GM21825 (cell line): ENCODE measurements around the gene SMTNL1.
"Not testable (repeated sequence)": the region's sequence is repeated elsewhere in the genome, so short reads cannot be mapped to it uniquely, and the experiment has no call there.

Source experiments
- ATAC-seq: cut with Tn5 transposase; IDR thresholded peaks from one replicate; pipeline ENCODE4 v1.9.1; 2021; ENCODE audit warnings: mild to moderate bottlenecking, moderate library complexity; ENCODE audit not compliant: unreplicated experiment

SMTNL1 gene

DNA sequence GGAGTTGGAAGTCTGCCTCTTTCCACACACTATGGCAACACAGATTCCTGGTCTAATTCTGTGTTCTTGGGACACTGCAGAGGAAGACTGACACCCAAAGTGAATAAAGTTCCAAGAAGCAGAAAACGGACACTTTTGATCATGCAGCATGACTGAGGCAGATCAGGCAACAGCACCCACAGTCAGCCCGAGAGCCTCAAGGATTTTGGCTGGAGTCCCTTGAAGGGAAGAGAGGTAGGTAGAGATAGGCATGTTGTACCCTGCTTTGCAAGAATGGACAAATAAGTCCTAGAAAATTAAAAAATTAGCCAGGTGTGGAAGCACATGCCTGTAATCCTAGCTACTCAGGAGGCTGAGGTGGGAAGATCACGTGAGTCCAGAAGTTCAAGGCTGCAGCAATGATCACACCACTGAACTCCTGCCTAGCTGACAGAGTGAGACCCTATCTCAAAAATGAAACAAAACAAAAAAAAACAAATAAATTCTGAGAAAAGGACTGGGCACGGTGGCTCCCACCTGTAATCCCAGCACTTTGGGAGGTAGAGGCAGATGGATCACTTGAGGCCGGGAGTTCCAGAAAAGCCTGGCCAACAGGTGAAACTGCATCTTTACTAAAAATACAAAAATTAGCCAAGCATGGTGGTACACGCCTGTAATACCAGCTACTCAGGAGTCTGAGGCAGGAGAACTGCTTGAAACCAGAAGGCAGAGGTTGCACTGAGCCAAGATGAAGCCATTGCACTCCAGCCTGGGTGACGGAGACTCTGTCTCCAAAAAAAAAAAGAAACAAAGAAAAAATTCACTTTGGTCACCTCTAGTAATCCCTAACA lies 28.8 kb upstream of the SMTNL1 start:
- no peak for ATAC-seq

DNA sequence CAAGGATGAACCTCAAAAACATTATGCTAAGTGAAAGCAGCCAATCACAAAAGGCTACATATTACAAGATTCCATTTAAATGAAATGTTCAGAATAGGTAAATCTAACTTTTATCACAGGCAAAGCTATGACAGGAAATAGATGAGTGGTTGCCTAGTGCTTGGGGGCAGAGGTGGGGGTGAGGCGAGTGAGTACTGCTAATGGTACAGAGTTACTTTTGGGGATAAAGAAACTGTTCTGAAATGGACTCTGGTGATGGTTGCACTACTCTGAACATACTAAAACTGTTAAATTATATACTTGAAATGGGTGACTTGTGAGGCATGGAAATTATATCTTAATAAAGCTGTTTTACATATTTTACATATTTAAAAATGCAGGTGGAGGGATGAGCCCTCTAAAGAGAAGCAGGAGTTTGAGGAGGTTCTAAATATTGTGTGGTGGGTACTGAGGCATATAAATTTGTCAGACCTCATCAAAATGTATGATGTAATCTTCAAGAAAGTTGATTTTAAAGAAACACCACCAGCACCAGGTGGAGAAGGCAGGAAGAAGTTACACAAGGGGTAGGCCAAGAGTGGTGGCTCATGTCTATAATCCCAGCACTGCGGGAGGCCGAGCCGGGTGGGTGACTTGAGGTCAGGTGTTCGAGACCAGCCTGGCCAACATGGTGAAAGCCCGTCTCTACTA lies 25.5 kb upstream of the SMTNL1 start:
- ATAC-seq: no peak

DNA sequence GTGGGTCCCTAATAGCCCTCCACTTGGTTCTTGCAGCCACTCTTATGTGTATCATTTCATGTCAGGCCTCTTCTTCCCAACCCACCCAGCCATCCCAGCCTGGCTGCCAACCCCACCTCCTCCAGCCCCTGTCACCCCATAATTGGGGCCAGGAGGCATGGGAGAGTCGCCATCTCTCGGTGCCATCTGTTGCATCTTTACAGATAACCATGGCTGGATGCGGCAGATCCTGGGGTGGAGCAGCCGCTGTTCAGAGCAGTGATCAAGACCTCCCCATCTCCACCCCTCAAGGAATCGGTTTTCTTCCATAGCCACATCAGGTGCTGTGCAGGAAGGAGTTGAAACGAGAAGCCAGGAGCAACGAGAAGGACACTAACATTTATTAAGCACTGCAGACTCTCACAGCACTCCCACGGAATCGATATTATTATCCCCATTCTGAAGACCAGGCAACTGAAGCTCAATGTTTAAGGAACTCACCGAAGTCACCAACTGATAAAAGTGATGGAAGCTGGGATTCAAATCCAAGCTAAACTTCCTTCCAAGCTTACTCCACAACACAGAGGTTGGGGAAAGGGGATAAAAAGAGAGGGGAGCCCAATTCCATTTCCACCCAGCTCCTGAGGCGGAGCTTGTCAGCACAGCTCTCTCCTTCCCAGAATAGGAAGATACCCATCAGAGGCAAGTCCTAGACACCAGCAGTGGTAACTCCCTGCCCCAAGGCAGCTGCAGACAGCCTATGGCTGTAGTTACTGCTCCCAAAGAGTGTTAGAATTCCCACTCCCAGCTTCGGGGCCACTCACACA lies 24.5 kb upstream of the SMTNL1 start:
- ATAC-seq: no peak

DNA sequence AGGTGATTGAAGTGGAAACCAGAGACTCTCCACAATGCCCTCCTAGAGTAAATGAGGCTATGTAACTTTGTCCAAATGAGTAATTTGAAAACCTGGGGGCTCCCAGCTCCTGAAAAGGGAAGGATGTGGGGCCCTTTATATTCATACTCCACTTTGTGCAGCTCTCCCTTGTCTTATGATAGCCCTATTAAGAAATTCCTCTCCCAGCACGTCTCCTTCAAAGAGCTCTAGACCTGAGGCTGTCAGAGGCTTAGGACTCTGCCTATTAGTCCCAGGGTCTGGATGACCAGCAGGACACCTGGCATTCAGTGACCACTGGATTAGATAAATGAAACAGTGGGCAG lies 24.0 kb upstream of the SMTNL1 start:
- ATAC-seq: no peak

DNA sequence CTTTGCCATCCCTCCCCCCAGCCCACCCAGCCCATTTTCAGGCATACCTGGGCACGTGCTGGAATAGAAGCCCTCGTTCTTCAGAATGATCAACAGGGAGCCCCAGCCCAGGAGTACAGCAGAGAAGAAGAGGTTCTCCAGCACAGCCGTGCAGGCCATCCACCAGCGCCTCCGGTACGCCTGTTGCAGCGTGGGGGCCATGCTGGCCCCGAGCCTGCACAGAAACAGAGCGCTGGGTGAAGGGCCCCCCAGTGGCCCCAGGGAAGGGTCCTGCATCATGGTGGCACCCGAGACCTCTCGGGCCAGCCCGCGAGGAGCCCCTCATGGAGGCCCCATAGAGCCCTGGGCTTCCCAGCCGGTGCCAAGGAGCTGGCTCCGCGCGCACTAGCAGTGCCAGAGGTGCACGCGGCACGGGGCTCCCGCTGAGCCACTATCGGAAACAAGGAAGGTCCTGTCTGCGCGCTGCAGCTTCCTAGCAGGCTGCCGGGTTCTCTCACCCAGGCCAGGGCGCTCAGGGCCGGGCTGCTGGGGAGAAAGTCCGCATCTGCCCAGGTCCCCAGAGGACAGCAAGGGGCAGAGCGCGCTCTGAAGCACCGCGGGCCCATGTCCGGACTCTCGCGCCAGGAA lies 23.4 kb upstream of the SMTNL1 start:
- peak; percentile 35 for ATAC-seq

DNA sequence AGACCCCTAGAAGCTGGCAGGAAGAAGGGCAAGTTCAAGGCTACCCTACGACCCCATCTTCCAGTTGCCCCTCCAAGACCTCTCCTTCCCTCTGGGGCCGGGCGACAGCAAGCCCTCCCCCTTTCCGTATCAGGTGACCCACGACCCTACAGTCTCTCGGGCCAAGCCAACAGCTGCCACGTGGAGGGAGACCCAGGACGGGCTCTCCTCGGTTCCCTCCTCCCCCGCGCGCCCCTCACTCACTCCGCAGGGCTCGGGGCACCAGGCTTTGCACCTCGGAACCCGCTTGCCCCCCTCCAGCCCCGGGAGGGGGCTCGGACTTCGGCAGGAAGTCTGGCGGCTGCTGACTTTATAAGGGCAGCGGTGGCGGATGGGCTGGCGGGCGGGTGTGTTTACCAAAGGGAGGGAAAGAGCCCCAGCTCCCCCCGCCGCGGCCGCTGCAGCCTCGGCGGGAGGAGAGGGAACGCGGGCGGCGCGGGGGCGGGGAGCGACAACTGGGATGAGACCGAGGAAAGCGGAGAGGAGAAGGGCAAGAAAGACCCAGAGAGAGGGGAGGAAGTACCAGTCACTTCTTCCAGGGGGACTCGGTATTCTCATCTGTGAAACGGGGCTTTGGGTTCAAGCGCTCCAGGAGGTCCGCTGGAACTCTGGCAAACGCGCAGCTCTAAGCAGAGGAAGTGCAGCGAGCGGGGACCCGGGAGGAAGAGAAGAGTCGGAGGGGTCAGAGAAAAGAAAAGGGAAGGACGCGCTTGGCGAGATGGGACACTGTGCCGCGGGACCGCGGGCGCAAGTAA lies 22.7 kb upstream of the SMTNL1 start:
- peak; percentile 46 for ATAC-seq

DNA sequence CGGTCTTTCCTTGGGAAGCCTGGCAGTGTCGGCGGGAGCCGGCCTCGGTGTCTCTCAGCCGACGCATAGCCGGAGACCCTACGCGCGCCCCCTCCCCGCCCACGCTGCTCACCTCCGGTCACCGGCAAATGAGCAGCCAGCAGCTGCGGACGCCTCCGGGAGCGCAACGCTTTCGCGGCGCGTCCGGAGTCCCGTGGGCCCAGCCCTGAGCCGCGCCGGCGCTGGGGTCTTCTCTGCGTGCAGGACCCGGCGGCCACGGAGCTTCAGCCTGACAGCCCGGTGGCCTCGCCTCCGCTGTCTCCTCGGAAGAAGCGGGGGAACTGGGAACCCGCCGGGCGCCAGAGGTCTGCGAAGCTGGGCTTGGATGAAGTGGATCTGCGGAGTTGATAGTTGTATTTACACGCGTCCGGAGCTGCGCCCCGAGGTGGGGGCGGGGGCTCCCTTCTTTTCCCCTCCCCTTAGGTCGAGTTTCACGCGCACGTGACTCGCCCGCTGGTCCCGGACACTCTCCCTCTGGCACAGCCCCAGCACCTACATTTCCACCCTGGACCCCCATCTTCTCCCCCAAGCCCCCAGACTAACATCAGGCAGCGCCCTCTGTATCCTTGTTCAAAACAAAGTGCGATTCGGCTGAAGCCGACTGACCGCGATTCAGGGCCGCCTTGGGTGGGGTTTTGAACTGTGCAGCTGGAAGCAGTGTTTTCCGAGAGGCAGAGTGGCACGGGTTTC lies 21.9 kb upstream of the SMTNL1 start, which contains the start of gene SLC43A1:
Gene SLC43A1, minus strand, starts transcription at position 371 of the 729 bp plus-strand sequence. CDS start 1,591 bp downstream, outside the sequence.
- ATAC-seq: peak; percentile 51

DNA sequence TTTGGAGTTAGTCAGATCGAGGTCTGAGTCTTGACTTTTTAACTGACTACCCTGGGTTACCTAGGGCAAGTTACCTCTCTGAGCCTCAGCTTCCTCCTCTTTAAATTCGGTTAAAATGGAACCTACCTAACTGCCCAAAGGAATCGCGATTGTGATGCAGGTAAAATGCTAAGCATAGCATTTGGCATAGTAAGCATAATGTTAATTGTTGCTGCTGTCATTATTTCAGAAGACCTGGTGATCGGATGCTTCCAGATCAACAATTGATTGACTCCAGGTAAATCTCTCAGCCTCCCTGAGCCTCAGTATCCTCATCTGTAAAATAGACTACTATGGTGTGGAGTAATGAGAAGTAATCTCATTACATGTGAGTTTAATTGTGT lies 21.3 kb upstream of the SMTNL1 start:
- ATAC-seq: no peak

DNA sequence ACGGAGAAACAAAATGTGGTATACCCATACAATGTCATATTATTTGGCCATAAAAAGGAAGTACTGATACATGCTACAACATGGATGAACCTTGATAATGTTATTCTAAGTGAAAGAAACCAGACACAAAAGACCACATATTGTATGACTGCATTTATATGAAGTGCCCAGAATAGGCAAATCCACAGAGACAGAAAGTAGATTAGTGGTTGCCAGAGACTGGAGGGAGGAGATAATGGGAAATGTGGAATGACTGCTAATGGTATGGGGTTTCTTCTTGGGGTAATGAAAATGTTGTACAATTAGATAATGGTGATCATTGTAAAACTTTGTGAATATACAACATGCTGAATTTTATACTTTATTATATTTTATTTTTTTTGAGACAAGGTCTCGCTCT lies 16.3 kb upstream of the SMTNL1 start:
- ATAC-seq: no peak

DNA sequence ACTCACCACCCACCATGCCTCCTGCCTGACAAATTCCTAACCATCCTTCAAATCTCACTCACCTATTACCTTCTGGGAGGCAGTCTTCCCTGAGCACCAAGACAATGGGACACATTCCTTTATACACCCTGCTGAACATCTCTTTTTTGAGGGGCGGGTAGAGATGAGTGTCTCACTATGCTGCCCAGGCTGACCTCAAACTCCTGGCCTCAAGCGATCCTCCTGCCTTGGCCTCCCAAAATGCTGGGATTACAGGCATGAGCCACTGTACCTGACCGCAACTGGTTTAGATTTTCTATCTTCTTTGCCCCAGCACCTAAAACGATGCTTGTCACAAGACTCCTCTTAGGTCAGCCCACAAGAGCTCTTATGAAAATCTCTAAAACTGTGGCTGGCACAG lies 14.0 kb upstream of the SMTNL1 start:
- ATAC-seq: no peak

DNA sequence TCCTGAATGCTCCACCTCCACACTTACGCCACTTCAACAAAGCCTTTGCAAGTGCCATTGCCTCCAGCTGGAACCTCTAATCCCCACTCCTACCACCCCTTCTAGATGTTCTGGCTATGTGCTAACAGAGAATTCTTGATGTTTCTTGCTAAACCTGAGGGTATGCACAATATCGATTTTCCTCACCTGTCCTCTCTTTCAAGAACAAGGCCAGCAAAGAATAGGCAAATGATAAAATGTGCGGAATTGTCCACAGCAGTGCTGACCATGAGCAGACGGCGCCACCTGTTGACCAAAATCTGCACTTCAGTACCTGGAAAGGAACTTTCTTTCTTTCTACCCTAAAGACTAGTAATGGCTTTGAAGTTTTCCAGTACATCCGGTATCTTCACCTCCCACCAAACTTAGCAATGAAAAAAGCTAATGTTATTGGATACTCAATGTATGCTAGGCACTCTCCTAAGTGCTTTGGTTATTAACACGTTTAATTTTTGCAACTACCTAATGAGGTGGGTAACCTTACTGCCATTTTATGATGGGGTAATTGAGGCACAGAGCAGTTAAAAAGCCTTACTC lies 10.3 kb upstream of the SMTNL1 start:
- no peak for ATAC-seq

DNA sequence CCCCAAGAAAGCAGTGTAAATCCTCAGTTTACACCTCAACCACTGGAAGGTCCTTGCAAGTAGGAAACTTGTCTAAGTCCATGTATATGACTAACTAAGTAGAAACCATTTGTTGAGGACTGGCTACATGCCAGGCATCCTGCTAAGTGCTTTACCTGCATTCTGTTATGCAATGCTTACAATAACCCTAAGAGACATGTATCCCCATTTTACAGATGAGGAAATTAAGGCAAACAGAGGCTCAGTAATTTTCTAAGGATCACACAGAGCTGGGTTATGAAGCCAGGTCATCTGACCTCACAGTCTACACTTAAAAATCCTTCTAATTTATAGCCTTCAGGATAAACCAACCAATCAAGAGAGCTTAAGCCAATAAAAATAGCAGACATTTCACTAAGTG lies 8.4 kb upstream of the SMTNL1 start:
- no peak for ATAC-seq

DNA sequence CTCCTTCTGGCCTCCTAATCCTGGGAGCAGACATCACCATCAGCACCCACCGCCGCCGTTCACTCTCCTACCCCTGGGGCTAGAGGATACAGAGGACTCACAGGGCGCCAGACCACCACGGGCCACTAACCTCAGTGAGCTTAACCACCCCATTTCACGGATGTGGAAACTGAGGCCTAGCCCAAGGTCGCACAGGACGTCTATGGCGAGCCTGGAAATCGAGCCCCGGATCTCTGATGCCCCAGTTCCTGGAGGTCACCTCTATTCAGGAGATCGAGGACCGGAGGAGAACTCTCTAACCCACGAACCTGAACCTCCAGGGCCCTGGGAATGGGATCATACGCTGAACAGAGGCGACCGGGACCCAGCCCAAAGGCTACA lies 7.2 kb upstream of the SMTNL1 start:
- no peak for ATAC-seq

DNA sequence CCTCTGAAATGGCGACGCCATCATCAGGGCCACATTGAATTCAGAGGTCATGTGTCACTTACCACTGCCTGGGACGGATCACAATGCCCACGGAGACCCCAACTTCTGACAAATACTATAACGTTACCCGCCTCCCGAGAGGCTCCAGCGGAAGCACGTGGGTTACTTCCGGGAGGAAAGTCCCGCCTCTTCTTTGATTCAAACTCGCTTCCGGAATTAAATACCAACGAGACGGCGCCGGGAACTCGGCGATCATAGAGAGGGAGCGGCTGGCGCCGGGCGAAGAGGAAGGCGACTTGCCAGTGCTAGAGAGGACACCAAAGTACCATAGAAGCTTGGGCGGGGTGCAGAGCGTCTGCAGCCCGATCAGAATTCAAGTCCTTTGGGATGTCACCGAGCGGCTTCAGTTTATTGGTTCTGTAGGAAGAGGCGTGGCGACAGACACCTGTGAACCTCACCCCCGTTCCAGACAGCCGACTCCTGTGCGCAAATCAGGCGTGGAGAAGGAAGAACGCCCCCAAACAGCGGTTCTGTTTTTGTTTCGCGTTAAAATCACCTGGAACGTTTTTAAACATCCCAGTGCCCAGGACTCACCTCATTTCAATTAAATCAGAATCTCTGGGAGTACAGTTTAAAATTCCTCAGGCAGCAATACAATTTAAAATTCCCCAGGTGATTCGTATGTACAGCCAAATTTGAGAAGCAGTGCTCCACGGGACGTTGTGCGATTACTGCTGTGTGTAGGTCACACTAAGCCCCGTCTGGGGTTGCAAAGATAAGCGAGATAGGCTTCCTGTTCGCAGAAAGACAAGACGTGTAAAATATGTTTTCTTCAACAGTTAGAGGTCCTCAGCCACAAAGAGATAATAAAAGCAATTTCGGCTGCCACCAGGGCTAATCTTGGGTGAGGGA lies 6.5 kb upstream of the SMTNL1 start, which contains the start of gene TIMM10:
Gene TIMM10, minus strand, starts transcription at position 159 of the 912 bp plus-strand sequence. CDS start 565 bp downstream, outside the sequence.
- ATAC-seq: peak; percentile 96

DNA sequence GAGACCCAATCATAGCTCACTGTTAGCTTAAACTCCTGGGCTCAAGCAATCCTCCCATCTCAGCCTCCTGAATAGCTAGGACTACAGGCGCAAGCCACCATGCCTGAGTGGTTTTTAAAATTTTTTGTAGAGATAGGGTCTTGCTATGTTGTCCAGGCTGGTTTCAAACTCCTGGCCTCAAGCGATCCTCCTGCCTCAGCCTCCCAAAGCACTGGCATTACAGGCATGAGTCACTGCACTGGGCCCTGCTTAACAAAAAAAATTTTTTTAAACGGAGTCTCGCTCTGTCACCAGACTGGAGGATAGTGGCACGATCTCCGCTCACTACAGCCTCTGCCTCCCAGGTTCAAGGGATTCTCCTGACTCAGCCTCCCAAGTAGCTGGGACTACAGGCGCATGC lies 2.9 kb upstream of the SMTNL1 start:
- ATAC-seq: not testable (repeated sequence)

DNA sequence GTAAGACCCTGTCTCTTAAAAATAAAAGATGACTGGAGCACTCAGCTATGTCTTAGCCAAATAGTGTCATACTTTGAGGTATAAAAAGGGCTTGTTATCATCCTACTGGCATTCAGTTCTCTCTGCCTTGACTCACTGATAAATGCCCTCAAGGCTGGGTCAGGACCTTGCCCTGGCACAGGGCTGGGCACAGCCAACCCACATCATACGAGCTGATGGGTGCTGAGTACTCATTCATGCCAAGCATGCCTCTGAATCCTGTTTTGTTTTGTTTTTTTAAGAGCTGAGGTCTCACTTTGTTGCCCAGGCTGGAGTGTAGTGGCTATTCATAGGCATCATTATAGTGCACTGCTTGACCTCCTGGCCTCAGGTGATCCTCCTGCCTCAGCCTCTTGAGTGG lies 1.9 kb downstream of the SMTNL1 start:
- ATAC-seq: no peak

DNA sequence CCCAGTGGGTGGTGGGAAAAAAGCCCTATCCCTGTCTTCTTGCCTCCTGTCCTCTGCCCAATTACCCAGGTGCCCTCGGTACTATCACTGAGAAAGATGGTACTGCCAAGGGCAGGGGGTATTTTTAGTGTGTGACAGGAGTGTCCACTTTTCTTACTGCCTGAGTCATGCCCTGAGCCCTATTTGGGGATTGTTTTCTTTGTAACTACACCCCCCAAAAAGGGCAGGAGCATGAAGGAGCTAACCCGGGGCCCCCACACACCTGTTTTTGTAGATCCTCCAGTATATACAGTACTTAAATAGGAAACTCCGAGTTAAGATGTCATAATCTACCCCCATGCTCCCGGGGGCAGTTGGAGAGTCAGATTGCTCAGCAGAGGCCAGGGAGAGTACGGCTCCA lies 3.8 kb downstream of the SMTNL1 start:
- ATAC-seq: no peak

DNA sequence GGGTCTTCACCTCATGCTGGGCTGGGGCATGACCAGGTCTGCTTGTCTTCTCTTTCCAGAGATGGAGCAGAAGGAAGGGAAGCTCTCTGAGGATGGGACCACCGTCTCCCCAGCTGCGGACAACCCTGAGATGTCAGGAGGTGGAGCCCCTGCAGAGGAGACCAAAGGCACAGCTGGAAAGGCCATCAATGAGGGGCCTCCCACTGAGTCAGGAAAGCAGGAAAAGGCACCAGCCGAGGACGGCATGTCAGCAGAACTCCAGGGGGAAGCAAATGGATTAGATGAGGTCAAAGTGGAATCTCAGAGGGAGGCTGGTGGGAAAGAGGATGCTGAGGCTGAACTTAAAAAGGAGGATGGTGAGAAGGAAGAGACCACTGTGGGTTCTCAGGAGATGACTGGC lies 5.2 kb downstream of the SMTNL1 start:
- ATAC-seq: no peak
